Measurements from ENCODE around the gene THTPA.

THTPA gene

GRCh38 chr14:23525611-23526010, 30.5 kb upstream of the THTPA start:
- no peak overlapping the region for H3K4me3 ChIP-seq (ENCODE audit: low read depth, low read length)
- TF ChIP-seq, protein P1, sequence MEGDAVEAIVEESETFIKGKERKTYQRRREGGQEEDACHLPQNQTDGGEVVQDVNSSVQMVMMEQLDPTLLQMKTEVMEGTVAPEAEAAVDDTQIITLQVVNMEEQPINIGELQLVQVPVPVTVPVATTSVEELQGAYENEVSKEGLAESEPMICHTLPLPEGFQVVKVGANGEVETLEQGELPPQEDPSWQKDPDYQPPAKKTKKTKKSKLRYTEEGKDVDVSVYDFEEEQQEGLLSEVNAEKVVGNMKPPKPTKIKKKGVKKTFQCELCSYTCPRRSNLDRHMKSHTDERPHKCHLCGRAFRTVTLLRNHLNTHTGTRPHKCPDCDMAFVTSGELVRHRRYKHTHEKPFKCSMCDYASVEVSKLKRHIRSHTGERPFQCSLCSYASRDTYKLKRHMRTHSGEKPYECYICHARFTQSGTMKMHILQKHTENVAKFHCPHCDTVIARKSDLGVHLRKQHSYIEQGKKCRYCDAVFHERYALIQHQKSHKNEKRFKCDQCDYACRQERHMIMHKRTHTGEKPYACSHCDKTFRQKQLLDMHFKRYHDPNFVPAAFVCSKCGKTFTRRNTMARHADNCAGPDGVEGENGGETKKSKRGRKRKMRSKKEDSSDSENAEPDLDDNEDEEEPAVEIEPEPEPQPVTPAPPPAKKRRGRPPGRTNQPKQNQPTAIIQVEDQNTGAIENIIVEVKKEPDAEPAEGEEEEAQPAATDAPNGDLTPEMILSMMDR (IDR thresholded peaks at IDR 0.05; ENCODE audit: borderline replicate concordance, insufficient read depth, low read depth, low read length): no peak

GRCh38 chr14:23528555-23528954, 27.5 kb upstream of the THTPA start:
- TF ChIP-seq, protein P1 (IDR thresholded peaks at IDR 0.05; ENCODE audit: borderline replicate concordance, insufficient read depth, low read depth, low read length): no peak
- no peak overlapping the region for H3K4me3 ChIP-seq (ENCODE audit: low read depth, low read length)

- TF ChIP-seq, protein P1 (IDR thresholded peaks at IDR 0.05; ENCODE audit: borderline replicate concordance, insufficient read depth, low read depth, low read length): no peak
- no peak overlapping the region for H3K4me3 ChIP-seq (ENCODE audit: low read depth, low read length)
Measured at GRCh38 chr14:23529016-23529415, 27.1 kb upstream of the THTPA start.

DNA sequence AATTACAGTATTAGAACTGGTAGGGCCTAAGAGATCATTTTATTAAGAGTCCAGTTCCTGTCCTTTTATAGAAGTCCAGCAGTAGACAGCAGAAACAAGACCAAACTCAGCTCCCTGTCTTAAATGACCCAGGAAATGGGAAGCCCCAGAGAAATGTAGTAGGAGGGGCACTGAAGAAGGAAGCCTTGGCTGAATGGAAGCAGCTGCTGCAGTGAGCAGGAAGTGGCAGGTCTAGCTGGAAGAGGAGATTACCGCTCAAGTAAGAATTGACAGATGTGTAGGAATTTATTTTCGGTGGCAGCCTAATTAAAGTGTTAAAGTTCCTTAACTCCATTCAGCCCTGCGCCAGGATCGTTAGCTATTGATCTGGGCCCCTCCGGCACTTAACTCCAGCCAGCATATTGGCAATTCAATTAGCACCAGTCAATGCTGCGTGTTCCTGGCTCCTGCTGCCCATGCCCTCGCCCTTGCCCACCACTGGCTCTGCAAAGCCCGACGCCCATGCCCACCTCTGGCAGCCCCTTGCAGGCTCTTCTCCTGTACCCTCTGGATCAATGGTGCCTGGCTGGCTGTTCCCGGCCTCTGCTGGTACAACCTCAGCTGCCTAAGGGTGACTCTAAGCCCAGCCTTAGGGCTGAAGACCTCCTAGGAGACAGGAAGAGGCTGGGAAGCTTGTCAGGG, 25.6 kb upstream of the THTPA start:
- TF ChIP-seq, protein P1 (IDR thresholded peaks at IDR 0.05; ENCODE audit: borderline replicate concordance, insufficient read depth, low read depth, low read length): no peak
- no peak overlapping the region for H3K4me3 ChIP-seq (ENCODE audit: low read depth, low read length)

DNA sequence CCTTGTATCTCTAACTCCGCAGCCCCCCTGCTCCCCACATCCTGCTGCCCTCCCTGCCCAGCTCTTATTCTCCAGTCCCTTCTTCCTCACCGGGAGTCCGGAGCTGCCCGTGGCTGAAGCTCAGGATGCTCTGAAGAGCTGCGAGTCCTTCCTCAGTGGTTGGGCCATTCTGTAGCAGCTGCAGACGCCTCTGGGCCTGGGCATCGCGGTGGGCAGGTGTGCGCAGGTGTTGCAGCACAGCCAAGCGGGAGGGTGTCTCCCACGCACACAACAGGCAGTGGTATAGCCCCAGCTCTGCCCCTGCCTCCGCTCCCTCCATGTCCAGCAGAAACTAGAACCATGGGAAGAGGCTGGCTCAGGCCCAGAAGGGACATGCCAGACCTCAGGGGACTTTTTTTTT, 24.7 kb upstream of the THTPA start:
- H3K4me3 ChIP-seq (ENCODE audit: low read depth, low read length): no peak overlapping the region
- TF ChIP-seq, protein P1 (IDR thresholded peaks at IDR 0.05; ENCODE audit: borderline replicate concordance, insufficient read depth, low read depth, low read length): no peak

DNA sequence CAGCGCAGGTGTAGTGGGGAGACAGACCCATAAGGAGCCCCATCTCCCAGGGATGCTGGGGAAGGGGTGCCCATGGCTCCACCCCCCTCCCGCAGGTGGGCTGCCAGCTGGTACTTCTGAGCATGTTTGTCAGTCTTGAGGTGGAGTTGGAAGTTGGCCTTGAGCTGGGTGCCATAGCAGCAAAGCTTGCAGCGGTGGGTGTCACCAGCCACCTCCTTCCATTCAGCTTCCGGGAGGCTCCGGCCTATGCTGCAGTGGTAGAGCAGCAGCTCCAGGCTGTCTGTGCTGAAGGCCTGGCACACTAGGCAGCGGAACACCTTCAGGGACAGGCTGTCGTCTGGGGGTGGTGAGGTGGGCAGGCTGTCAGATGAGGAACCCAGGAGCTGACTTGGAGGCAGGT, 23.4 kb upstream of the THTPA start:
- no peak overlapping the region for H3K4me3 ChIP-seq (ENCODE audit: low read depth, low read length)
- TF ChIP-seq, protein P1 (IDR thresholded peaks at IDR 0.05; ENCODE audit: borderline replicate concordance, insufficient read depth, low read depth, low read length): no peak

DNA sequence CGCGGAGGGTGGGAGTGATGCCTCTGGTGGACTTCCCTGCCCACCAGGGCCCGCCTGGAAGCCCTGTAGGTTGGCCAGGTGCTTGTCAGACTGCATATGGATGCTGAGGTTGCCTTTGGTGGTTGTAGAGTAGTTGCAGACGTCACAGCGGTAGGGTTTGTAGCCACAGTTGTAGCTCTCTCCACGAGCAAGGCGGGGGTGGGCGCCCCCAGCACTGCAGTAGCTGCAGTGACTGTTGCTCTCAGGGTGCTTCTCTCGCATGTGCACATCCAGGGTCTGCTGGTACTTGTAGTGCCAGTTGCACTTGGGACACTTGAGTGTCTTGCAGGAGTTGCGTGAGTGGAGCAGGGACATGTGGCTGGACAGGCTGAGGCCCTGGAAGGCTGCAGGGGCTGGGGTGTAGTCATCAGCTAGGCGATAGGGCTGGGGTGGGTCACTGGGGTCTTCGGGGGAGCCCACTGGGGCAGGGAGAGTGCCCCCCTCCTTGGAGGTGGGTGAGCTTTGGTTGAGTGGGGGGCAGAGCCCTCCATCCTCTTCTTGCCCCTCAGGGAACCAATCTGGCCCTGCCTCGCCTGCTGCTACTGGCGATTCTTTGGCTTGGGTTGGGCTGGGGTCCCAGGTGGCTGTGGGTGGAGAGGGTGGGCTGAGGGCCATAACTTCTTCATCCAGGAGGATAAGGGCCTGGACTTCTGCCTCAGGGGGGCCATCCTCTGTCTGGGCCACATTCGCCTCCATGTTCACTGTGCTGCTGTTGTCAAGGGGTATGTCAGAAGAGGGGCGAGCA, 22.2 kb upstream of the THTPA start:
- no peak overlapping the region for H3K4me3 ChIP-seq (ENCODE audit: low read depth, low read length)
- TF ChIP-seq, protein P1 (IDR thresholded peaks at IDR 0.05; ENCODE audit: borderline replicate concordance, insufficient read depth, low read depth, low read length): no peak
